SIG-M5 treated with dmso at 0.1 percent for 504 hours (cell line): ENCODE measurements around the gene RAB4A.

Experiments used
- DNase-seq: peaks from one replicate; lab custom pipeline; 2025; ENCODE audit not compliant: unreplicated experiment; lab: John Stamatoyannopoulos, UW

Gene RAB4A, protein sequence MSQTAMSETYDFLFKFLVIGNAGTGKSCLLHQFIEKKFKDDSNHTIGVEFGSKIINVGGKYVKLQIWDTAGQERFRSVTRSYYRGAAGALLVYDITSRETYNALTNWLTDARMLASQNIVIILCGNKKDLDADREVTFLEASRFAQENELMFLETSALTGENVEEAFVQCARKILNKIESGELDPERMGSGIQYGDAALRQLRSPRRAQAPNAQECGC

DNA sequence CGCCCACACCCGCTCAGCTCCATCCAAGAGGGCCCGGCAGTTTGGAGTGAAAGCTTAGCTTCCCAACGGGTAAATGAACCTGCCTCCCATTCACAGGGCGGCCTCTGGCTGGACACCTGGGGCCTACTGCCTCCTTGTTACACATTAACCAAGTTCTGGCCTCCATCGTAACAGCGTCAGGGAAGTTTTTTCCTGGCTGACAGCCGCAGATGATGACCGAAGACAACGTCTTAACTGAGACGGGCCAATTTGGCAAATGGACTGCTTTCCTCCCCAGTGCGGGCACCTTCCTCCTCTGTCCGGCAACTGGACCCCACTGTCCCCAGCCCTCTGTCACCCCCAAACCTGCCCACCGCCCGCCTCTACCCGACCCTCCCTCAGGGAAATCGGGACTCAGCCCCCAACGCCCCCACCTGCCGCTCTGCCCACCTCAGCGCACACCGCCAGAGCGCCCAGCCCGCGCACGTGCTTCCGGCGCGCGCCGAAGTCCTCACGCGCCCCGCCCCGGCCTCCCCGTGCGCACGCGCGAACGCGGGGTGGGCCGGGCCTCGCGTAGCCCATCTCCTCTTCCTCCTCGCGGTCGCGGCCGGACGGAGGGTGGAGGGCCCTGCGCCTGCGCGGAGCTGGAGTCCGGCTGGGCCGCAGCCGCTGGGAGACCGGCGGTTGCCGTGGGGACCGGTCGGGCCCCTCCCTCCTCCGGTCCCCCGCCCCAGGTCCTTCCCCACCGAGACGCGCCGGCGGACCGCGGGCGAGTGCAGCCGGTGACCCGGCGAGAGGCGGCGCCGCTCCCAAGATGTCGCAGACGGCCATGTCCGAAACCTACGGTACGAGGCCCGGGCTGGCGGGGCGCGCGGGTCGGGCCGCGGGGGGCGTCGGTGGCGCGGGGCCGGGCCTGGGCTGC is at the start of gene RAB4A:
Gene RAB4A (plus strand): TSS at position 565 of the 901 bp plus-strand sequence. CDS start 229 bp downstream, at position 794.
- DNase-seq = peak; percentile 69

GRCh38 chr1:229222081-229222480 is 48.8 kb upstream of the RAB4A start:
- no peak for DNase-seq

DNA sequence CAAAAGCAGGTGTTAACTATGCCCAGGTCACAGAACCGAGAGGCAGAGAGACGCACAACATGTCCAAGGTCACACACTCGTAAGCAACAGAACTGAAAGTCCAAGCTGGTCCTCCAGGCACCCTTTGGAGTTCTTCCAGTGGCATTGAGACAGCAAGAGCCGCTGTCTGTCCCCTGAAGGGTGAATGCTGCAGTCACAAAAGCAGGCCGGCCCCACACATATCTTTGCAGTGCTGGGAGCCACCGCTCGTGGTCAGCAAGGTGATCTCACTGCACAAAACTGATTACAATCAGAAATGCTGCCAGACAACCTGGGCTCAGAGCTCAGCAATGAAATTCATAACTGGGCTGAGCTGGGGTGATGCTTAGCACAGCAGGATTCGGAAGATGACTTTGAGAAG is 47.4 kb upstream of the RAB4A start:
- no peak for DNase-seq

- no peak for DNase-seq
These were observed 46.6 kb upstream of the RAB4A start for GRCh38 chr1:229224308-229224707.

- DNase-seq = no peak
These were observed 45.6 kb upstream of the RAB4A start for GRCh38 chr1:229225331-229225782.

DNA sequence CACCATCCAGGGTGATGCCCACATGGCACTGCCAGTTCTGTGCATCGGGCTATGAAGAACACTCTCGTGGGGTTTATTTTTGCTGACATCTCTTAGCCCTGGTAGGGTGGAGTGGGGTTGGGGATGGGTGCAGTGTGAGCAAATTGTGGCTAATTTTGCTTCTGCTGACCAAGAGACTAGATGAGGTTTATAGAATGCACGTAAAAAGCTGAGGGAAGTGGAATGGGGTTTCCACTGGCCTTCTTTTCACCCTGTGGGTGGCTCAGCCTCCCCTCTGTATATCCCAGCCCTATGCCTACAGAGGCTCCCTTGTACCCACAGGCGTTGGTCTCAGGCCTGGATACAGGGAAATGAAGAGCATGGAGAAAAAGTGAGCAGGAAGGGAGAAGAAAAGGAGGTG is 44.1 kb upstream of the RAB4A start:
- DNase-seq = no peak

DNA sequence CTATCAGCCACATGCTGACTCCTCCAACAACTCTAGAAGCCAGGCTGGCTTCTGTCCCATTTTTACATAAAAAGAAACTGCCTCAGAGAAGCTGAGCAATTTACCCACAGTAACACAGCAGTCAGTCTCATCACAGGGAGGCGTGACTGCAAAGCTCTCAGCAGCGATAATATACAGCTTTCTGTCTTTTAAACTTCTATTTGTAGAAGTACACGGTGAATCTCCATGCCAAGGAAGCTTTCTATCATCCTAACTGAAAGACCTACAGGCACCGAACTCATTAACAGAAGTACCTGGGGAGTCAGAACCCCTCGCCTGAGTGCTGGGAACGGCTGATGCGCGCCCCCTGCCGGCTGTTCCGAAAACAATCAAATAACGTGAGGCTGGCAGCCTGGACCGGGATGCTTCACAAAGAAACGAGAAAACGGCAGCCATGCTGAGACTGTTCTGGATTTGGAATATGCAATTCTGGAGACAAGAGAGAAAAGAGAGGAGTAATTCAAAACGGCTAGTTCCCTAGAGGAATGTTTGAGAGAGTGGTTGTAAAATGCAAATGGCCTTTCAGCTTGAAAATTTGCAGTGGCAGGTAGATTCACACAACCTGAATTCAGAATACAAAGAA is 43.5 kb upstream of the RAB4A start:
- peak; percentile 80 for DNase-seq

DNA sequence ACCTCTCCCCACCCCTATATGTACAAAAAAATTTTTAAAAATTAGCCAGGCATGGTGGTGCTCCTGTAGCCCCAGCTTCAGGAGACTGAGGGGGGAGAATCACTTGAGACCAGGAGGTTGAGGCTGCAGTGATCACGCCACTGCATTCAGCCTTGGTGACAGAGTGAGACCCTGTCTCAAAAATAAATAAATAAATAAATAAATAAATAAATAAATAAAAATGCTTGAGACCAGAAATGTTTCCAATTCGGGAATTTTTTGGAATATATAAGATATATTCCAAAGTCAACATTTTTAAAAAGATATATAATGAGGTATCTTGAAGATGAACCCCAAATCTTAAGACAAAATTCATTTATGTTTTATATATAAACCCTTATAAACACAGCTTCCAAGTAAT is 42.4 kb upstream of the RAB4A start:
- DNase-seq = no peak

GRCh38 chr1:229229137-229229720 is 41.7 kb upstream of the RAB4A start:
- no peak for DNase-seq

- DNase-seq = no peak
These were observed 41.2 kb upstream of the RAB4A start for GRCh38 chr1:229229721-229230139.

GRCh38 chr1:229230140-229230892 is 40.6 kb upstream of the RAB4A start:
- DNase-seq = no peak

- DNase-seq = peak; percentile 63
These were observed 39.8 kb upstream of the RAB4A start for GRCh38 chr1:229230893-229231753.

DNA sequence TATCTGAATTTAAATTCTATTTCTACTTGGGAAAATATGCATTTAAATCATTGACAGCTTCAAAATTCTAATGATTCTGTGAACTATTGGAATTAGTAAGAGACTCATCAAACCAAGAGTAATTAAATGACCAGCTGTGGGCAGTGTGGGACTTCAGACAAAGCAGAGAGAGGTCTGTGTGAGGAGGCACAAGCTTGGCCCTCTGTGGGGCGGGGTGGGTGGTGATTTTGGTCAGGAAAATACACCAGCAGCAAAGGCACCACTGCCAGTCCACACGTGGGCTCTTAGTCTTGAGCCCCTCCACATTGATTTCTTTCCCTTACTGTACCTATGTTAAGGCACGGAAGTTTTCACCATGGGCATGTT is 39.2 kb upstream of the RAB4A start:
- no peak for DNase-seq

DNA sequence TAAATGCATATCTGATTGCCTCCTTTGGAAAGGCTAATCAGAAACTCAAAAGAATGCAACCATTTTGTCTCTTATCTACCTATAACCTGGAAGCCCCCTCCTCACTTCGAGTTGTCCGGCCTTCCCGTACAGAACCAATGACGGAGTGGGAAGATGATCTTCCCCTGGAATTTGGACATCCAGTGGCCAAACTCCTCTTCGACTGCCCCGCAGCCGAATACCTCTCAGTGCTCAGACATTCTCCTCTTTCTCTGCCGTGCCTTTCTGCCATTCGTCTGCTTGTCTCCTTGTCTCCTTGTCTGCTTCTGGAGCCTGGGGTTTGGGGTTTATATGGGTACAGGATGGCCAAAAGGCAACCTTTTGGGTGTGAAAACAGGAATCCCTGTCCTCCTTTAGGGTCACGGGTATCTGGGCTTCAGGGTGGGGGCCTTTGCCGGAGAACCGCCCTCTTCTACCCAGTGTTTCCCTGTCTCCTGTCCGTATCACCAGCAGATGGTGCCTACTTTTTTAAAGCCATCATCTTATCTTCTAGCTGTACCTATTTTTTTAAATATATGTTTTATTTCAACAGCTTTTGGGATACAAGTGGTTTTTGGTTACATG is 35.9 kb upstream of the RAB4A start:
- DNase-seq = no peak

GRCh38 chr1:229237320-229237719 is 33.6 kb upstream of the RAB4A start:
- no peak for DNase-seq

- no peak for DNase-seq
These were observed 32.7 kb upstream of the RAB4A start for GRCh38 chr1:229238231-229238630.

DNA sequence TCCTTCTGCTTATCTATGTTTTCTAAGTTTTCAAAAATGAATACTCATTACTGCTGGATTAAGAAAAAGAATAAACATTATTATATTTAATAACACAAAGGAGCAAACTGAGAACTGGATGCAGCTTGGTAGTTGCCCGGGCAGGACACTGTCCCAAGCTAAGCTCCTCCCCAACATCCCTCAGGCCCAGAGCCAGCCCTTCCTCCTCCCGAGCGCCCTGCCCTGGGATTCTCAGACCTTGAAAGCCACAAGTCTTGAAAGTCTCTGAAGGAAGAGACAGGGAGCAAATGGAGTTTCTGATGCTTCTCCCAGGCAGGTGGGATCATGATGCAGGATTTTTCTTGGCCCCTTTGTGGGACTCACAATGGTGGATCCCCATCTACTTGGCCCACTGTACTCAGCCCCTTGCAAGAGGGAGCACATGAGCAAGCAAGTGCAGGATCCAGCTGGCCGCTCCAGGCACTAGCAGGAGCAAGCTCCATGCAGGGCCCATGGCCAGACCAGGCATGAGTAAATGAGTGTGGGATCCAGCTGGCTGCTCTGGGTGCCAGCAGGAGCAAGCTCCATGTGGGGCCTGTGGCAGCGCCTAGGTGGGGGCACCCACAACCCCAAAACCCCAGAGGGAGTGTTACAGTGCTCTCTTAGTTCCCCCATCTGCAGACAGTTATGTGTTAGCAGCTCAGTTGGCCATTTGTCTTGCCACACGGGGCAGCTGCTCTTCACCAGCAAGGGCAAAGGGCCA is 32.1 kb upstream of the RAB4A start:
- no peak for DNase-seq

DNA sequence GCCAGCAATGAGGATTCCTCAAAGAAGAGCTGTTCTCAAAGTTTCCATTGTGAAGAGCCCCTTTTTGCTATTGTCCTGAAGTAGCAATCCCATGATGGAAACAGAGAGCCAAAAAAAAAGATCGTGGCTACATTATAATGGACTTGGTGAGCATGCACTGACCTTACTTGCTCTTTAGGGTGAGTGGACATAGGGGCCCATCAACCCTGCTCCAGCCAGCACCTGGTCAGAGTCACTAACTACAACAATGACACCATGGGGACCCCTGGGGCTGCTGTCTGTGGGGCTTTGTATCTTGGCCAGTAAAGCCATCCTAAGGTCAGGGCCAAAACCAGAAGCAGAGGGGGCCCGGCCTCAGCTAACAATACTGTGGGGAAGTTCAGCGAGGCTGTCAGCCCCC is 30.4 kb upstream of the RAB4A start:
- no peak for DNase-seq

- no peak for DNase-seq
These were observed 29.5 kb upstream of the RAB4A start for GRCh38 chr1:229241390-229241789.
